Smooth muscle cell (in vitro differentiated cells): ENCODE results near the gene ELOVL7. TPM values are rescaled to one million over a fixed set of nuclear protein-coding genes. Genes with fewer than 3 reads are reported as not detected.

Experiments used
- DNase-seq: peaks from one replicate; lab custom pipeline; 2025; ENCODE audit not compliant: unreplicated experiment; lab: John Stamatoyannopoulos, UW
- H2AFZ ChIP-seq: fragments of 200-600 bp; sonication (generic); 2 replicates; pipeline ENCODE4 v1.6.0; 2016; ENCODE audit warnings: antibody characterized with exemption, low read depth, mild to moderate bottlenecking
- H3F3A ChIP-seq: fragments of 200-600 bp; sonication (generic); 2 replicates; pipeline ENCODE4 v1.6.0; 2017; ENCODE audit warnings: antibody characterized with exemption, low read depth
- H3K27ac ChIP-seq: fragments of 200-600 bp; sonication (generic); 2 replicates; pipeline ENCODE4 v1.5.1; 2016; ENCODE audit warnings: low read depth, mild to moderate bottlenecking
- H3K27me3 ChIP-seq: fragments of 200-600 bp; sonication (generic); 2 replicates; pipeline ENCODE4 v1.6.1; 2016; ENCODE audit warnings: low read depth, mild to moderate bottlenecking
- H3K36me3 ChIP-seq: fragments of 200-600 bp; sonication (generic); 2 replicates; pipeline ENCODE4 v1.5.1; 2016; ENCODE audit warnings: low read depth
- H3K4me1 ChIP-seq: fragments of 200-600 bp; sonication (generic); 2 replicates; pipeline ENCODE4 v1.5.1; 2016; ENCODE audit warnings: low read depth
- H3K4me2 ChIP-seq: fragments of 200-600 bp; sonication (generic); 2 replicates; pipeline ENCODE4 v1.6.0; 2016; ENCODE audit warnings: mild to moderate bottlenecking
- H3K4me3 ChIP-seq: fragments of 200-600 bp; sonication (generic); 2 replicates; pipeline ENCODE4 v1.5.1; 2016; ENCODE audit warnings: mild to moderate bottlenecking
- H3K79me2 ChIP-seq: fragments of 200-600 bp; sonication (generic); 2 replicates; pipeline ENCODE4 v1.6.0; 2016; ENCODE audit warnings: low read depth, mild to moderate bottlenecking
- H3K9ac ChIP-seq: fragments of 200-600 bp; sonication (generic); 2 replicates; pipeline ENCODE4 v1.6.0; 2016; ENCODE audit warnings: low read depth
- H3K9me3 ChIP-seq: fragments of 200-600 bp; sonication (generic); replicated peaks from 2 replicates; pipeline ENCODE4 v1.5.1; 2016; ENCODE audit warnings: low read depth
- H4K20me1 ChIP-seq: fragments of 200-600 bp; sonication (generic); 2 replicates; pipeline ENCODE4 v1.6.0; 2016; ENCODE audit warnings: low read depth
- CTCF ChIP-seq: fragments of 200-600 bp; sonication (generic); IDR thresholded peaks from 2 replicates; pipeline ENCODE4 v1.5.1; 2017; ENCODE audit warnings: borderline replicate concordance, mild to moderate bottlenecking, antibody characterized with exemption; ENCODE audit not compliant: insufficient read depth, poor library complexity, severe bottlenecking
- WGBS: methylation state at CpG from one replicate; pipeline ENCODE4 v1.1.7; 2016; ENCODE audit warnings: low lambda C conversion rate; 5-methylcytosine and 5-hydroxymethylcytosine counted together
- polyA plus RNA-seq: library from polyadenylated mRNA; unstranded; fragments of >200 nt; fragmentation: Nextera tagmentation; extraction: Ambion mirVana; gene quantifications from 2 replicates; pipeline ENCODE4 v1.2.1, GENCODE V29; 2016
- total RNA-seq: library from RNA; depleted of rRNA; stranded (reverse); fragments of >200 nt; gene quantifications from 2 replicates; pipeline ENCODE4 v1.2.3, GENCODE V29; 2014

The ELOVL7 gene
- total and polyA plus RNA-seq, 2 experiments from 2014 or later, result 1.0 to 5.0 TPM

GRCh38 chr5:60794691-60795090 is 49.4 kb downstream of the ELOVL7 start:
- Histone ChIP-seq H3K36me3 (no peaks in the 10 kb centered on the region), H3K27me3 (no peaks in the 10 kb centered on the region), H3K4me1 (no peaks in the 10 kb centered on the region), H2AFZ (no peak overlapping the region), H3K4me2 (no peak overlapping the region), H3F3A (no peaks in the 10 kb centered on the region), H3K27ac (no peak overlapping the region), H3K9ac (no peak overlapping the region), H3K79me2 (no peaks in the 10 kb centered on the region), H3K4me3 (no peak overlapping the region), H4K20me1 (no peaks in the 10 kb centered on the region), H3K9me3 (no peaks in the 10 kb centered on the region)
- WGBS, result 93% methylated on average over 2 of the region's 2 CpGs
- DNase-seq, result no peak
- no peak for TF ChIP-seq CTCF

DNA sequence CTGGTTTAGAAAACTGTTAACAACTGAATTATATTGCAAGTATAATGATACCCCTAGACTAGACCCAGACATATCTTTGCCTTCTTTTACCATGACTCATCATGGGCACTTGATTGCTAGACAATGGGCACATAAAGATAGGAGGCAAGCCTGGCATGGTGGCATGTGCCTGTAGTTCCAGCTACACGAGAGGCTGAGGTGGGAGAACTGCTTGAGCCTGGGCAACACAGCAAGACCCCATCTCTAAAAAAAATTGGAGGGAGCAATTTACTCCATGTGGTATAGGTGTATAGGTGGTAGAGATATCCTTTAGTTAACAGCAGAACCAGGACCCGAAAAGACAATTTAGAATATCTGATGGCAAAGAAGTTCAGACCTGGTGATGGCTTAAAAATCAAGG is 51.6 kb downstream of the ELOVL7 start:
- no peaks in the 10 kb centered on the region for H4K20me1 ChIP-seq
- no peaks in the 10 kb centered on the region for H3K79me2 ChIP-seq
- H3K4me2 ChIP-seq, result no peak overlapping the region
- H2AFZ ChIP-seq, result no peak overlapping the region
- no peaks in the 10 kb centered on the region for H3K36me3 ChIP-seq
- H3K4me1 ChIP-seq, result no peaks in the 10 kb centered on the region
- H3K27ac ChIP-seq, result no peak overlapping the region
- 72% methylated on average over 2 of the region's 2 CpGs for WGBS
- no peak for TF ChIP-seq CTCF
- H3F3A ChIP-seq, result no peaks in the 10 kb centered on the region
- H3K9ac ChIP-seq, result no peak overlapping the region
- H3K4me3 ChIP-seq, result no peak overlapping the region
- H3K9me3 ChIP-seq, result no peaks in the 10 kb centered on the region
- no peaks in the 10 kb centered on the region for H3K27me3 ChIP-seq
- no peak for DNase-seq

GRCh38 chr5:60789551-60789950 is 54.5 kb downstream of the ELOVL7 start:
- H3K4me2 ChIP-seq, result no peak overlapping the region
- H3K27ac ChIP-seq, result no peak overlapping the region
- no peaks in the 10 kb centered on the region for H4K20me1 ChIP-seq
- H3K9me3 ChIP-seq, result no peaks in the 10 kb centered on the region
- no peak for DNase-seq
- no peaks in the 10 kb centered on the region for H3K79me2 ChIP-seq
- WGBS, result 58% methylated on average over 3 of the region's 3 CpGs
- H2AFZ ChIP-seq, result no peak overlapping the region
- no peak overlapping the region for H3K4me3 ChIP-seq
- H3F3A ChIP-seq, result no peaks in the 10 kb centered on the region
- H3K4me1 ChIP-seq, result no peaks in the 10 kb centered on the region
- TF ChIP-seq CTCF, result no peak
- H3K36me3 ChIP-seq, result no peaks in the 10 kb centered on the region
- no peaks in the 10 kb centered on the region for H3K27me3 ChIP-seq
- no peak overlapping the region for H3K9ac ChIP-seq

- WGBS, result 97% methylated on average over 3 of the region's 3 CpGs
- H3K4me2 ChIP-seq, result no peak overlapping the region
- H4K20me1 ChIP-seq, result no peaks in the 10 kb centered on the region
- no peak overlapping the region for H3K9ac ChIP-seq
- no peaks in the 10 kb centered on the region for H3K4me1 ChIP-seq
- DNase-seq, result no peak
- no peaks in the 10 kb centered on the region for H3K36me3 ChIP-seq
- TF ChIP-seq CTCF, result no peak
- H3K9me3 ChIP-seq, result no peaks in the 10 kb centered on the region
- H3K27ac ChIP-seq, result no peak overlapping the region
- H2AFZ ChIP-seq, result no peak overlapping the region
- no peaks in the 10 kb centered on the region for H3F3A ChIP-seq
- no peaks in the 10 kb centered on the region for H3K79me2 ChIP-seq
- H3K4me3 ChIP-seq, result no peak overlapping the region
- H3K27me3 ChIP-seq, result no peaks in the 10 kb centered on the region
These were observed 55.1 kb downstream of the ELOVL7 start for GRCh38 chr5:60788863-60789513.
